ENCODE data around the gene IBSP.

DNA sequence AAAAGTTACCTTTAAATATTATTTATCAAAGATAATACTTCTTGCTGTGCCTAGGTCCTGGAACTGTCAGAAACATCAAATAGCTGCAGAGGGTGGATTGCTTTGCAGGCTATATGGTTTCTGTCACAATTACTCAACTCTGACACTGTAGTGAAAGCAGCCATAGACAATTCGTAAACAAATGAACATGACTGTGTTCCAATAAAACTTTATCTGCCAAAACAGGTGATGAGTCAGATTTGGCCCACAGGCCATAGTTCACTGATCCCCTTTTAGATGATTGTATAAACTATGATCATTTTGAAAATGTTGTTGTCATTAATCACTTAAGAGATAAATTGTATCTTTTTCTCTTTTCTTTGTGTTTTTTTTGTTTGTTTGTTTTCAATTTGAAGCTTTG lies 25.0 kb downstream of the IBSP start:
- TF ChIP-seq, protein P1, sequence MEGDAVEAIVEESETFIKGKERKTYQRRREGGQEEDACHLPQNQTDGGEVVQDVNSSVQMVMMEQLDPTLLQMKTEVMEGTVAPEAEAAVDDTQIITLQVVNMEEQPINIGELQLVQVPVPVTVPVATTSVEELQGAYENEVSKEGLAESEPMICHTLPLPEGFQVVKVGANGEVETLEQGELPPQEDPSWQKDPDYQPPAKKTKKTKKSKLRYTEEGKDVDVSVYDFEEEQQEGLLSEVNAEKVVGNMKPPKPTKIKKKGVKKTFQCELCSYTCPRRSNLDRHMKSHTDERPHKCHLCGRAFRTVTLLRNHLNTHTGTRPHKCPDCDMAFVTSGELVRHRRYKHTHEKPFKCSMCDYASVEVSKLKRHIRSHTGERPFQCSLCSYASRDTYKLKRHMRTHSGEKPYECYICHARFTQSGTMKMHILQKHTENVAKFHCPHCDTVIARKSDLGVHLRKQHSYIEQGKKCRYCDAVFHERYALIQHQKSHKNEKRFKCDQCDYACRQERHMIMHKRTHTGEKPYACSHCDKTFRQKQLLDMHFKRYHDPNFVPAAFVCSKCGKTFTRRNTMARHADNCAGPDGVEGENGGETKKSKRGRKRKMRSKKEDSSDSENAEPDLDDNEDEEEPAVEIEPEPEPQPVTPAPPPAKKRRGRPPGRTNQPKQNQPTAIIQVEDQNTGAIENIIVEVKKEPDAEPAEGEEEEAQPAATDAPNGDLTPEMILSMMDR (IDR thresholded peaks at IDR 0.05) = no peak
- TF ChIP-seq POLR2A (IDR thresholded peaks at IDR 0.05) = no peak

Measured in upper lobe of left lung (tissue), 4 donors.